DND-41 (cell line): ENCODE measurements around the gene GFAP.

Source experiments
- ATAC-seq: fragments of 200-7000 bp; cut with Tn5 transposase; 3 replicates; pipeline ENCODE4 v1.9.1; 2021; ENCODE audit warnings: low read depth; ENCODE audit not compliant: insufficient read depth
- DNase-seq: peaks from one replicate; pipeline ENCODE4 v3.0.0-alpha.2; 2020
- H2AFZ ChIP-seq: 2 replicates; pipeline ENCODE4 v1.6.0; 2012; ENCODE audit warnings: low read depth, low read length
- H3K27ac ChIP-seq: 2 replicates; pipeline ENCODE4 v1.5.1; 2012; ENCODE audit warnings: low read length, inconsistent platforms
- H3K27me3 ChIP-seq: fragments of 200-600 bp; sonication (generic); 2 replicates; pipeline ENCODE4 v1.6.0; 2012; ENCODE audit warnings: low read length, mild to moderate bottlenecking, inconsistent platforms; ENCODE audit not compliant: insufficient read depth, poor library complexity
- H3K36me3 ChIP-seq: 2 replicates; pipeline ENCODE4 v1.5.1; 2012; ENCODE audit warnings: low read length, inconsistent platforms; ENCODE audit not compliant: insufficient read depth
- H3K4me1 ChIP-seq: 2 replicates; pipeline ENCODE4 v1.5.1; 2012; ENCODE audit warnings: mild to moderate bottlenecking, low read length; ENCODE audit not compliant: insufficient read depth
- H3K4me2 ChIP-seq: 2 replicates; pipeline ENCODE4 v1.6.0; 2012; ENCODE audit warnings: mild to moderate bottlenecking, moderate library complexity, low read length, inconsistent platforms; ENCODE audit not compliant: insufficient read depth
- H3K4me3 ChIP-seq, 2 experiments: fragments of 200-600 bp in 1 of 2; shearing (Covaris generic) in 1 of 2; 2 replicates each; pipeline ENCODE4 v1.5.1; 2012 to 2016; ENCODE audit warnings: inconsistent platforms in 2 of 2, low read length in 2 of 2, mild to moderate bottlenecking in 2 of 2, low read depth in 1 of 2, moderate library complexity in 1 of 2
- H3K79me2 ChIP-seq: 2 replicates; pipeline ENCODE4 v1.6.0; 2012; ENCODE audit warnings: low read length, inconsistent platforms; ENCODE audit not compliant: insufficient read depth
- H3K9ac ChIP-seq: 2 replicates; pipeline ENCODE4 v1.6.0; 2012; ENCODE audit warnings: low read depth, mild to moderate bottlenecking, inconsistent platforms, low read length, moderate library complexity
- H3K9me3 ChIP-seq: 2 replicates; pipeline ENCODE4 v1.5.1; 2012; ENCODE audit warnings: low read length, moderate library complexity, mild to moderate bottlenecking, inconsistent platforms; ENCODE audit not compliant: insufficient read depth, severe bottlenecking
- H4K20me1 ChIP-seq: 2 replicates; pipeline ENCODE4 v1.6.0; 2012; ENCODE audit warnings: low read length; ENCODE audit not compliant: insufficient read depth
- CTCF ChIP-seq: IDR thresholded peaks from 2 replicates; pipeline ENCODE4 v1.5.1; 2012; ENCODE audit warnings: borderline replicate concordance, low read length, moderate library complexity, mild to moderate bottlenecking; ENCODE audit not compliant: poor library complexity, severe bottlenecking; ENCODE audit errors: extremely low read depth
- EZH2 ChIP-seq: IDR thresholded peaks from 3 replicates; pipeline ENCODE4 v1.6.1; 2012; ENCODE audit warnings: borderline replicate concordance, low read depth, mild to moderate bottlenecking, moderate library complexity, low read length, inconsistent platforms; ENCODE audit not compliant: severe bottlenecking

GFAP gene

GRCh38 chr17:44940317-44940716 is 25.0 kb upstream of the GFAP start:
- peak overlapping the region; percentile 51; the same call in 1 of the 2 replicates for H3K4me2 ChIP-seq
- peaks cover 49% of the 10 kb centered on the region for H3K4me1 ChIP-seq

GRCh38 chr17:44935116-44935515 is 19.8 kb upstream of the GFAP start:
- H3K4me2 ChIP-seq = no peak overlapping the region
- H3K27ac ChIP-seq = no peak overlapping the region
- peaks cover 56% of the 10 kb centered on the region for H3K79me2 ChIP-seq
- peaks cover 92% of the 10 kb centered on the region for H3K36me3 ChIP-seq
- no peak for ATAC-seq
- H3K9ac ChIP-seq = no peak overlapping the region
- H3K27me3 ChIP-seq = no peaks in the 10 kb centered on the region
- DNase-seq = no peak
- H4K20me1 ChIP-seq = peaks cover 59% of the 10 kb centered on the region
- TF ChIP-seq EZH2 (no peak), CTCF (no peak)
- no peak overlapping the region for H3K4me3 ChIP-seq
- H2AFZ ChIP-seq = no peak overlapping the region
- 0 out of 2 replicates have a peak, but pooled peaks cover 6% of the 10 kb centered on the region for H3K4me1 ChIP-seq
- no peaks in the 10 kb centered on the region for H3K9me3 ChIP-seq

More at GRCh38 chr17:44940317-44940716, 25.0 kb upstream of the GFAP start:
- H3K4me3 ChIP-seq = no peak overlapping the region
- peaks cover 96% of the 10 kb centered on the region for H3K79me2 ChIP-seq
- no peaks in the 10 kb centered on the region for H3K27me3 ChIP-seq
- no peak overlapping the region for H3K27ac ChIP-seq
- ATAC-seq (no peak), DNase-seq (no peak)
- no peak overlapping the region for H3K9ac ChIP-seq
- H3K9me3 ChIP-seq = no peaks in the 10 kb centered on the region
- TF ChIP-seq CTCF = no peak
- no peak for TF ChIP-seq EZH2
- peaks cover 87% of the 10 kb centered on the region for H3K36me3 ChIP-seq
- H4K20me1 ChIP-seq = peaks cover 53% of the 10 kb centered on the region
- no peak overlapping the region for H2AFZ ChIP-seq

DNA sequence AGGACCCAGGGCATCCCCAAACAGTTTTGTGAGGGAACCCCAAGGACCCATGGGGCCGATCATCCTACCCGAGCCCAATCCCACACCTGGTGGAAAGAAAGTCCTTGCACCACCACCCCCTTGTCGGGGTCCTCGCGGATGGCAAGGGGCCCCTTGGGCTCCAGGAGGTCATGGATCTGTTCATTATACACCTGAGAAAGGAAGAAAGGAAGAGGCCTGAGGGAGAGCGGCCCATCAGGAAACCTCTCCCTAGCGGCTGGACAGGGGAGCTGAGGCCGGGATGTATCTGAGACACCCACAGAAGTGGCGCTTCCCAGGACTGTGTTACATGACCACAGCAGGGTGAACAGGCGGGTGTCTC is 19.4 kb upstream of the GFAP start:
- ATAC-seq (no peak), DNase-seq (no peak)
- 0 out of 2 replicates have a peak, but pooled peaks cover 3% of the 10 kb centered on the region for H3K4me1 ChIP-seq
- no peak overlapping the region for H3K4me2 ChIP-seq
- H3K9me3 ChIP-seq = no peaks in the 10 kb centered on the region
- H3K79me2 ChIP-seq = peaks cover 52% of the 10 kb centered on the region
- no peak for TF ChIP-seq EZH2
- TF ChIP-seq CTCF = no peak
- no peak overlapping the region for H3K27ac ChIP-seq
- no peak overlapping the region for H2AFZ ChIP-seq
- H3K27me3 ChIP-seq = no peaks in the 10 kb centered on the region
- no peak overlapping the region for H3K4me3 ChIP-seq
- peaks cover 92% of the 10 kb centered on the region for H3K36me3 ChIP-seq
- H3K9ac ChIP-seq = no peak overlapping the region
- peaks cover 58% of the 10 kb centered on the region for H4K20me1 ChIP-seq
